AG08396 (cell line): ENCODE measurements around the gene RIPK1.

Source experiments
- DNase-seq: peaks from one replicate; pipeline ENCODE4 v3.0.0; 2012; ENCODE audit warnings: low spot score, mixed read lengths

RIPK1 gene

DNA sequence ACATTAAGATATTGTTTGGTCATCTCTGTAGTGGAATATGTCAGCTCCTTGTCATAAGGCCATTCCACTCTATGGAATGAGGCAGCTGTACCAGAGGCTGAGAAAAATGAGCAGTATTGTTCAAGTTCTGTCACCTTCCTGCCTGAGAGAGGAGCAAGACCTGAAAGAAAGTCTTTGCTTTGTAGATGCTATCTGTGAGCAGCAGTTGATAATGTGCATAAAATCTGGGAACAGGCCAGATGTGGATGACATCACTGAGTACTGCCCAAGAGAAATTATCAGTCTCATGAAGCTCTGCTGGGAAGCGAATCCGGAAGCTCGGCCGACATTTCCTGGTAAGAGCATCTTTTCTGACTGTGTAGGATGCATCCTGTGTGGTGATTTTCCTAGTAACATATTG lies 16.8 kb downstream of the RIPK1 start:
- no peak for DNase-seq

- DNase-seq = no peak
Measured at GRCh38 chr6:3086282-3086946, 18.1 kb downstream of the RIPK1 start.

DNA sequence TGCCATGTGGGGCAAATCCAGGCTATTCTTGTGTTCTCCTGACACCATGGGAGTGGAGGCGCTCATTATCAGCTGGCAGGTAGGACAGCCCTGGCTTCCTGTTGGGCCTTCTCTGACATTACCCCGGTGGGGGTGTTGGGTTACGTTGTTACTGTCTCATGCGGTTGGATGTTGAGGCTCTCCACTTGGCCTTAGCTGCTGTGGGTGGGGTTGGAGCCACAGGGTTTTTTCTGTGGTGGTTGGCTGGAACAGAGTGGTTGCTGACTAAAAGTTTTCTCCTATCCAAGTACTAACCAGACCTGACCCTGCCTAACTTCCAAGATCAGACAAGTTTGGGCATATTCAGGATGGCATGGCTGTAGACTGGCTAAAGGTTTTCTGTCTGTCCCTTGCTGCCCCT lies 20.2 kb downstream of the RIPK1 start:
- DNase-seq = no peak

DNA sequence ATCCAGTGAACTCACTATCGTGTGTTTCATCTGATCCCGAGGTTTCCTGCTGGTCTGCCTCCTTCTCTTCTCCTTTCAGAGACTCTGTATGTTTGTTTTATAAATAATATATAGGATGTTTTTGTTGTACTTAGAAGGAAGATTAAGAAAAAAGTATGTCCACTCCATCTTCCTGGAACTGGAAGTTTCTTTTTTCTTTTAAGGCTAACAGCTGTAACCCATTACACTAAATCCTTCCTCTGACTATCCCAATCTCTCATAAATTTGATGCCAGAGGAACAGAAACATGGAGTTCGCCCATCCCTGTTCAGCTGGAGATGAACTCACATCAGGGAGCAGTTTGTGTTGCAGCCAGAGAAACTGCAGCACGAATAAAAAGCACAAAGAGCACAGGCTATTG lies 20.7 kb downstream of the RIPK1 start:
- DNase-seq = no peak

- DNase-seq = no peak
Measured at GRCh38 chr6:3090013-3090412, 21.7 kb downstream of the RIPK1 start.

DNA sequence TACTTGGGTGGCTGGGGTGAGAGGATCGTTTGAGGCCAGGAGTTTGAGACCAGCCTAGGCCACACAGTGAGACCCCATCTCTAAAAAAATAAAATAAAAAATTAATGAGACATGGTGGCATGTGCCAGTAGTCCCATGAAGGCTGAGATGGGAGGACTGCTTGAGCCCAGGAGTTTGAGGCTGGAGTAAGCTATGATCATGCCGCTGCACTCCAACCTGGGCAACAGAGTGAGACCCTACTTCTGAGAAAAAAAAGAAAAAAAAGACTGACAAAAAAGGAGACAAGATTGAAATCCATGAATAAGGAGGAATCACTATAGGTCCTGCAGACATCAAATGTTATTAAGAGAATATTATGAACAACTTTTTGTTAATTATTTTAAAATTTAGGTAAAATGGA lies 26.5 kb downstream of the RIPK1 start:
- DNase-seq = no peak

DNA sequence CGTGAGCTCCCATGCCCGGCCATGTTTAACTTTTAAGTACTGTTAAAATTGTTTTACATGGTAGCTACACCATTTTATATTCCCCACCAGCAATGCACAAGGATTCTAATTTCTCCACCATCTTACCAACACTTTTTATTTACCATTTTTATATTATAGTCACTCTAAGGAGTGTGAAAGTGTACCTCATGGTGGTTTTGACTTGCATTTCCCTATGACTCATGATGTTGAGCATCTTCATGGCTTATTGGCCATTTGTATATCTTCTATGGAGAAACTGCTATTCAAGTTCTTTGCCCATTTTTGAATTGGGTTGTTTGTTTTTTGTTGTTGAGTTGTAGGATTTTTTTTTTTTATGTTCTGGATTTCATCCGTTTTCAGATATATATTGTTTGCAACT lies 34.6 kb downstream of the RIPK1 start:
- DNase-seq = no peak

GRCh38 chr6:3108746-3109414 lies 40.6 kb downstream of the RIPK1 start:
- no peak for DNase-seq

DNA sequence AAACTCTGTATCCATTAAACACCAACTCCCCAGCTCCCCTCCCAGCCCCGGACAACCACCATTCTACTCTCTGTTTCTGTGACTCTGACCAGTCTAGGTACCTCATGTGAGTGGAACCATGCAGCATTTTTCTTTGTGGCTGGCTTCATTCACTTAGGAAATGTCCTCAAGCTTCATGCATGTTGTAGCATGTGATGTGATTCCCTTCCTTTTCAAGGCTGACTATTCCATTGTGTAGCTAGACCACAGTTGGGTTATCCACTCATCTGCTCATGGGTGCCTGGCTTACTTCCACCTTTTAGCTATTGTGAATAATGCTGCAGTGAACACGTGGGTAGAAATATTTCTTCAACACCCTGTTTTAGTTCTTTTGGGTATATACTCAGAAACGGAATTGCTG lies 41.5 kb downstream of the RIPK1 start:
- DNase-seq = no peak

DNA sequence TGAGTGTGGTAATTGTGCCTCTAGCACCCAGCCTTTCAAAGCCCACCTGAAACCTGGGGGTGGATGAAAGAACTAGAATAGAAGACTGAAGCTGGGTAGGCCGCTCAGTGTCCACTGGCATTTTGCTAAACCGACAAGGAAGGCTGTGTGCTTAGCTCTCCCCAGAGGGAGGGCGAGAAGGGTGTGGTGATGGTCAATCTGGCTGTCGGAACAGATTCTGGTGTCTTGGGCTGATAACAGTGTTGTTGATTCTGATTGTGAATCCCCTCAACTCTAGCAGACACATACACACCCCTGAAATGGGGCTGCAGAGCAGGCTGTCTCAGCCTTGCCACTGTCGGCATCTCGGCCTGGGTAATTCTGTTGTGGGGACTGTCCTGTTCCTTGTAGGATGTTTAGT lies 46.1 kb downstream of the RIPK1 start:
- no peak for DNase-seq

GRCh38 chr6:3117912-3118352 lies 49.6 kb downstream of the RIPK1 start:
- DNase-seq = no peak

GRCh38 chr6:3118353-3119039 lies 50.2 kb downstream of the RIPK1 start, which contains the start of gene BPHL:
BPHL (plus strand) TSS chr6:3118711; CDS start chr6:3118741, 30 bp downstream.
- peak; percentile 100 for DNase-seq

DNA sequence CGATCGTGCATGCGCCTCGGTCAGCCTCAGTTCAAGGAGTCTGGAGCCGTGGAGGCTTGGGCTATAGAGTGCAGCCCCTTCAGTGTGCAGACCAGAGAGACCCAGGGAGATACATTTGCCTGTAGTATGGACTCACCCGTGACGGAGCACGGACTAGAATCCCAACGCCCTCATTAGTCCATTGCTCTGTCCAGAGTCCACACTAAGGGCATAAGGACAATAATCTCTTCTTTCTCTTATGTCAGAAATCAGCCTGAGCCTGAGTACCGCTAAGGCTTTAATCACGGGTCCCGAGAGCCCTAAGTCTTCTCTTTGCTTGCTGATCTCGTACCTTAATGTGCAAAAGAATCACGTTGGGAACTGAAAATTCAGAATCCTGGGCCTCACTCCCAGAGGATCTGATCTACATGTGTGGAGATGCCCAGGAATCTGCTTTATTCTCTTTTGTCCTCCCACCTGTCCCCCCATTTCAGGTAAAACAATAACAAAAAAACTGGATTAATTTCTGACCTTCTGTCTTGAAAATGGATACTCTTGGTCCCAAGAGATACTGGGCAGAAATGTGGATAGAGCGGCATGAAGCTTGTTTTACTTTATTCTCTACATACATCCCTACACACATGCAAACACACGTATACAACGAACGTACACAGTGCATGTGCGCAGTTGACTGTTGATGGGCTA lies 50.9 kb downstream of the RIPK1 start:
- peak; percentile 62 for DNase-seq

DNA sequence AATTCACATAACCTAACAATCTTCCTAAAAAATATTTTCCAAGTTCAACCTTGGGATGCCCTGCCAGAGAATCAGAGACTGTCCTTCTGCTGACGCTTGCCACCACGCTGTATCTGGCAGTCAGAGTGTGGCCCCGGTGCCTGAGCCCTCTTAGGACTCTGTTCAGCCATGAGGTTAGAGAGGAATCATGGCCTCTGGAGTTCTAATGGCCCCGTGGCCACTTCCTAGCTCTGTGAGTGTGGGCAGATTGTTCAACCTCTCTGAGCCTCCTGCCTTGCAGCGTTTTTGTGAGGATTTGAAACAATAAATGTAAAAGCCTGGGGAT lies 52.4 kb downstream of the RIPK1 start:
- no peak for DNase-seq

DNA sequence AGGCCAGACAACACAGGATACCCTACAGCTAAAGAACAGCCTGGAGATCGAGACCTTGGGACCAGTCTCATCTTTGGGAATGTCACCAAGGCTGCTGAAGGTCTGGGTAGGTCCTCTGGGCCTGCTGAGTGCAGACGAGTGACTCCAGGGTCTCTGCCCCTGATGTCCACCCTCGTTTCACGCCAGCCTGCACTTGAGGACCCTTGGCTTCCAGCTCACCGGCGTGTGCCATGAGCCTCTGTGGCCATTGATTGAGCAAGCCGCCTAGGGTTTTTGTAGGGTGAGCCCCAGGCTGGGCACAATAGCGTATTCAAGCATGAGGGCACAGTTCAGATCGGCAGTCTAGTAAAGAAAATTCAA lies 54.5 kb downstream of the RIPK1 start:
- no peak for DNase-seq

DNA sequence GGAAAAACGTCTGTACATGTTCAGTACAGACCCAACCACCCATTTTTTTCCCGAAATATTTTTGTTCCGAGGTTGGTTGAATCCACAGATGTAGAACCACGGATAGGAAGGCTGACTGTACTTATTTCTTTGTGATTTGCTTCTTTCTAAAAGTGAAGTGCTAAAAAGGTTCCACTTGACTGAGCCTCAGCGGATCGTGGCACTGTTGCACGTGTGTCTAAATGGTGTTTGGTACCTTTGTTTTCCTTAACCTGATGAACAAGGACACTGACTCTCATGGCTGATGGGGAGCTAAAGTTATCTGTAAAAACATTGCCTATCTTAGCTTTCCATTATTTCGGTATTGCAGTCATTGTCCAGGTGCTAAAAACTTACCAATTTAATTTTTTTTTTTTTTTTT lies 56.4 kb downstream of the RIPK1 start:
- DNase-seq = no peak

DNA sequence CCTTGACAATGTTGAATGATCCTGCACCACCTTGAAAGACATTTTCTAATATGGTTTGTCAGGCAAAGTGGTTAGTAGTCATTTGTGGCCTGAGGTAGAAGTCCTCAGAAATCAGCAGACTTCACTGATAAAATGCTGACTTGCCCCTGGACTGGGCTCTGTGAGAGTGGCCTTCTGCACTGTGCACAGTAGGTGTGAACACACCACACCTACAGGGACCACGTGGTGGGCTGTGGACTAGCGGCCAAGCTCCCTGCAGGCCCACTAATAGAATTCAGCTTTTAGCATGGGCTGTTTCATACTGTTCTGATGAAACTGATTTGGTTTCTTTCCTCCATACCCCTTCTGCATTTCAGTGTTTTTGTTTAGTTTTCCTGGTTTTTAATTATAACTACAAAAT lies 57.5 kb downstream of the RIPK1 start:
- DNase-seq = no peak

DNA sequence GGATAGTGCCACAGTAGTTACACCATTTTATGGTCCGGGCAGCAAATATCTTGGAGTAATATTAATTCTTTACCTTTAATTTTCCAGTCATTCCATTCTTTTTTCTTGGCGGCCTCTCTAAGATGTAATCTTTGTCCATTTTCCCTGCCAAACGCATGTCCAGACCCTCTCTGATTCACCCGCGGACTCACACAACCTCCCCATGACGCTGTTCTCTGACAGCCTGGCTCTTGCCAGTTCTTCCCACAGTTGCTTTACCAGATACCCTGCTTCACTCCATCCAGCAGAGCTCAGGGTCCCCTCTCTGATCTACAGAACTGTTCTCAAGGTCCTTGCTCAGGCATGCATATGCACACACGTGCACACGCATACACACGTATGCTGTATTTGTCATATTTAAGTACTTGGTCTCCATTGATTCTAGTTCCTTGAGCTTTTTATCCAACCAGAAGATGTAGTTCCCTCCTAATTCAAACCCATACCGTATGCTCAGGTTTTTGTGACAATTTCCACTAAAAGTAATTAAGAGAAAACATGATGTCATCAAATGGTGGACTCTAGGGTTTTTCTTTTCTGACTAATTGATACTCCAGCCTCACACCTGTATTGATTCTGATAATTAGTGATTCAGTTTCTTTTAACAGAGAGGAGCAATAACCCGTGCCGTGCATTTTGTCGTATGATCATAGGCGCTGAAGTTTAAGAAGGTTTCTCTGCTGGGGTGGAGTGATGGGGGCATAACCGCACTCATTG lies 60.2 kb downstream of the RIPK1 start:
- DNase-seq = no peak

DNA sequence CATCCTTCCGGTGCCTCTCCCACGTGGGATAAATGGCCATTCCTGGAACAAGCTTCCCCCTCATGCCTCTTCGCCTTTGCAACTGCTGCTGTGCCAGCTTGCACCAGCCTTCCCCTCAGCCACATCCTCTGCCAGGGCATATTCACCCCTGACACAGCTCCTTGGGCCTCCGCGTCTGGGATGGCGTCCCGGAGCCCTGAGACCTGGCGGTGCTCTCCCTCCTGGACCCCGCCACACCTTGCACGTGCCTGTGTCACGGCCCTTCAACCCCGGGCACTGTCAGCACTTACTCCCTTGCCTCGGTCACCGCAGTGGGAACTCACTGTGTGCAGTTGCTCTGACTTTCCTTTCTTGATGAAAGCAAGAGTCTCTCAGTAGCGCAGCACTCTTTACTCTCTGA lies 63.4 kb downstream of the RIPK1 start:
- no peak for DNase-seq

- DNase-seq = no peak
Measured at GRCh38 chr6:3133515-3133914, 65.2 kb downstream of the RIPK1 start.

DNA sequence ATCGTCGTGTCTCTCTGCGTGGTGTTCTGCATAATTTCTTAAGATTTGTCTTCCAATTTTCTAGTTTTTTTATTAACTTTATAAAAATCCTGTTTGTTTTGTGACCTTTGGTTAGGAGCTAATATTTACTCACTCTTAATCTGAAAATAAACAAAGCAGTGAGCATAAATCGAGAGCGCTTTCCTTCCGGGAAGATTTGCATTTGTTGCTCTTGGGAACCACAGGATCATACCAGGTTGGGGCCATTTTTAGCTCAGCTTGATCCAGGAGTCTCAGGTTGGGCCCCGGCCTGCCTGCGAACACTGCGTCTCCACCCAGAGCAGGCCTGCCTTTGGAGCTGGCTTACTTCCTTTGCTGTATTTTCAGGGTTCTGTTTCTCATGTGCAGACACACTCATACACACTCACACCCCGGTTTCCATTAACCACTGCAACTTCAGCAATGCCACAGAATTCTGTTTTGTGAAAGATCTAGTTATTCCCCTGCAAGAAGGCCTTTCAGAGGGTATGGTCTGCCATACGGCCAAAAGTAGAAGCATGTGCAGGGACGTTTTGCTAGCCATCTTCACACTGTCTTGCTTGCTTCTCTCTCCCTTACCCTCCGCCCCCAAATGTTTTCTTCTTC lies 67.5 kb downstream of the RIPK1 start:
- no peak for DNase-seq
